Keratinocyte (primary cell): ENCODE data around the gene SF3B6.

Experiments
- EZH2 ChIP-seq: IDR thresholded peaks from one replicate; pipeline ENCODE4 v1.6.1; 2012; ENCODE audit warnings: inconsistent platforms, mild to moderate bottlenecking, low read length, moderate library complexity
- TF ChIP-seq, protein P1 (sequence below), 3 experiments: IDR thresholded peaks in 1 of 3; conservative IDR thresholded peaks in 1 of 3; optimal IDR thresholded peaks in 1 of 3; 2 replicates in 2 of 3; 3 replicates in 1 of 3; pipeline versions ENCODE3 to v1.5.1; 2011; ENCODE audit warnings: low read length in 3 of 3, mild to moderate bottlenecking in 3 of 3, moderate library complexity in 2 of 3, control low read depth in 1 of 3, inconsistent platforms in 1 of 3; ENCODE audit not compliant: insufficient read depth in 2 of 3; ENCODE audit errors: extremely low read depth in 1 of 3

DNA sequence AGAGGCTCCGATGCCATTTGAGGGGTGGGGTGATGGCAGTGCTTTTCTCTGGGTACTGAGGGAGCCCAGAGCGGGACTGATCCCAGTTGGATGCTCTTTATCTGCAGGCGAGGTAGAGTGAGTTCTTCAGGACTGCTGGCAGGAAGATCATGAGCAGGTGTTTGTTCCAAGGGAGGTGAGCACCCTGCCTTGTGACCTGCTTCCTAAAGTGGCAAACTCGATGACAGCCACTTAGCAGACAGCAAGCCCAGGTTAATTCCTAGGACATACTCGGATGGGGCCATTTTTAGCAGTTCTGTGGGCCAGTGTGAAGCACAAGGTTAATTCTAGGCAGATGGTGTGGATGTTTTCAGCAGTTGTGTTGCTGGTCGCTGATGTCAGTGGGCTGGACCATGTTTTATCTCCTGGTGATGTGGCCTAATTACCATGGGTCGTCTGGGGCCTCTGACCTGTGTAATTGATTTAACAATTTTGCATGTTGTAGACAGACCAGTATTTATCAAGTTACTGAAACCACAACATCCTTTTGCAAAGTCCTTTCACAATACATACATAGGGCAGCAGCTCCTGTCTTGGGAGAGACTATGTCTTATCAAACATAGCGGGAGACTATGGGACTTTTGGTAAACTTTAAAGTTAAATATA is 21.6 kb downstream of the SF3B6 start:
- TF ChIP-seq, protein P1, sequence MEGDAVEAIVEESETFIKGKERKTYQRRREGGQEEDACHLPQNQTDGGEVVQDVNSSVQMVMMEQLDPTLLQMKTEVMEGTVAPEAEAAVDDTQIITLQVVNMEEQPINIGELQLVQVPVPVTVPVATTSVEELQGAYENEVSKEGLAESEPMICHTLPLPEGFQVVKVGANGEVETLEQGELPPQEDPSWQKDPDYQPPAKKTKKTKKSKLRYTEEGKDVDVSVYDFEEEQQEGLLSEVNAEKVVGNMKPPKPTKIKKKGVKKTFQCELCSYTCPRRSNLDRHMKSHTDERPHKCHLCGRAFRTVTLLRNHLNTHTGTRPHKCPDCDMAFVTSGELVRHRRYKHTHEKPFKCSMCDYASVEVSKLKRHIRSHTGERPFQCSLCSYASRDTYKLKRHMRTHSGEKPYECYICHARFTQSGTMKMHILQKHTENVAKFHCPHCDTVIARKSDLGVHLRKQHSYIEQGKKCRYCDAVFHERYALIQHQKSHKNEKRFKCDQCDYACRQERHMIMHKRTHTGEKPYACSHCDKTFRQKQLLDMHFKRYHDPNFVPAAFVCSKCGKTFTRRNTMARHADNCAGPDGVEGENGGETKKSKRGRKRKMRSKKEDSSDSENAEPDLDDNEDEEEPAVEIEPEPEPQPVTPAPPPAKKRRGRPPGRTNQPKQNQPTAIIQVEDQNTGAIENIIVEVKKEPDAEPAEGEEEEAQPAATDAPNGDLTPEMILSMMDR (optimal IDR thresholded peaks at IDR 0.05 in 1 of 3, IDR thresholded peaks at IDR 0.05 in 1 of 3, conservative IDR thresholded peaks at IDR 0.05 in 1 of 3; ENCODE audit: extremely low read depth in 1 of 3, insufficient read depth in 2 of 3, low read length in 3 of 3) = no peak
- TF ChIP-seq EZH2 = no peak
